Measurements from ENCODE around the gene AIRE. TPM values are rescaled to one million over a fixed set of nuclear protein-coding genes. Genes with fewer than 3 reads are reported as not detected.

Gene AIRE
- total RNA-seq, 2 donors from 2014 or later, result not detected

- TF ChIP-seq CTCF (IDR thresholded peaks at IDR 0.05), result no peak
- no peak for TF ChIP-seq POLR2A (IDR thresholded peaks at IDR 0.05)
- TF ChIP-seq POLR2AphosphoS5 (IDR thresholded peaks at IDR 0.05), result no peak
- WGBS, result 84% methylated on average over 10 of the region's 16 CpGs
- H3K36me3 ChIP-seq, result peaks cover 19 to 24% of the 10 kb centered on the region in 2 donors
Observed at GRCh38 chr21:44315691-44316203, 30.1 kb downstream of the AIRE start.

GRCh38 chr21:44316277-44316900 lies 30.7 kb downstream of the AIRE start:
- no peak for DNase-seq (ENCODE audit: low spot score)
- WGBS, result 91% methylated on average over 24 of the region's 27 CpGs
- Histone ChIP-seq H3K27ac (no peak overlapping the region), H3K27me3 (replicated peaks; ENCODE audit: insufficient read depth) (no peaks in the 10 kb centered on the region), H3K4me3 (no peak overlapping the region), H3K9me3 (no peaks in the 10 kb centered on the region), H3K36me3 (peaks cover 19 to 24% of the 10 kb centered on the region in 2 donors), H3K4me1 (replicated peaks) (no peaks in the 10 kb centered on the region)
- TF ChIP-seq POLR2A (IDR thresholded peaks at IDR 0.05), result no peak
- no peak for TF ChIP-seq POLR2AphosphoS5 (IDR thresholded peaks at IDR 0.05)
- TF ChIP-seq CTCF (IDR thresholded peaks at IDR 0.05), result no peak
- intact Hi-C loops (cut with DNase I), result no loop called here

More at GRCh38 chr21:44315691-44316203, 30.1 kb downstream of the AIRE start:
- no peak for DNase-seq (ENCODE audit: low spot score)
- no peaks in the 10 kb centered on the region for H3K27me3 ChIP-seq (replicated peaks; ENCODE audit: insufficient read depth)
- intact Hi-C loops (cut with DNase I), result no loop called here
- H3K9me3 ChIP-seq, result no peaks in the 10 kb centered on the region
- no peak overlapping the region for H3K27ac ChIP-seq
- H3K4me3 ChIP-seq, result no peak overlapping the region
- H3K4me1 ChIP-seq (replicated peaks), result no peaks in the 10 kb centered on the region

- 91% methylated on average over 14 of the region's 19 CpGs for WGBS
- Histone ChIP-seq H3K4me1 (replicated peaks) (no peaks in the 10 kb centered on the region), H3K4me3 (no peak overlapping the region), H3K9me3 (no peaks in the 10 kb centered on the region), H3K36me3 (peaks cover 19 to 23% of the 10 kb centered on the region in 2 donors), H3K27ac (no peak overlapping the region), H3K27me3 (replicated peaks; ENCODE audit: insufficient read depth) (no peaks in the 10 kb centered on the region)
- intact Hi-C loops (cut with DNase I), result no loop called here
- DNase-seq (ENCODE audit: low spot score), result no peak
- TF ChIP-seq CTCF (IDR thresholded peaks at IDR 0.05) (no peak), POLR2AphosphoS5 (IDR thresholded peaks at IDR 0.05) (no peak), POLR2A (IDR thresholded peaks at IDR 0.05) (no peak)
Observed at GRCh38 chr21:44317241-44317782, 31.6 kb downstream of the AIRE start.

GRCh38 chr21:44317871-44318270 lies 32.2 kb downstream of the AIRE start:
- H3K9me3 ChIP-seq, result no peaks in the 10 kb centered on the region
- H3K27ac ChIP-seq, result no peak overlapping the region
- intact Hi-C loops (cut with DNase I), result no loop called here
- peaks cover 18 to 19% of the 10 kb centered on the region in 2 donors for H3K36me3 ChIP-seq
- WGBS, result 95% methylated on average over 17 of the region's 22 CpGs
- no peak for TF ChIP-seq CTCF (IDR thresholded peaks at IDR 0.05)
- TF ChIP-seq POLR2AphosphoS5 (IDR thresholded peaks at IDR 0.05), result no peak
- no peak for TF ChIP-seq POLR2A (IDR thresholded peaks at IDR 0.05)
- H3K4me1 ChIP-seq (replicated peaks), result no peaks in the 10 kb centered on the region
- no peak for DNase-seq (ENCODE audit: low spot score)
- H3K4me3 ChIP-seq, result no peak overlapping the region
- no peaks in the 10 kb centered on the region for H3K27me3 ChIP-seq (replicated peaks; ENCODE audit: insufficient read depth)
